B cell (primary cell): ENCODE results near the gene STAG2.

Experiments
- CTCF ChIP-seq: fragments of 200-600 bp; IDR thresholded peaks from one replicate; pipeline ENCODE4 v1.8.0; 2022; ENCODE audit warnings: antibody characterized with exemption, mild to moderate bottlenecking
- EZH2 ChIP-seq: IDR thresholded peaks from 2 replicates; pipeline ENCODE4 v1.6.1; 2012; ENCODE audit warnings: borderline replicate concordance, low read depth, mild to moderate bottlenecking, moderate library complexity, low read length; ENCODE audit not compliant: insufficient read depth, poor library complexity, severe bottlenecking

GRCh38 chrX:124085063-124085462 lies 123.6 kb downstream of the STAG2 start:
- TF ChIP-seq CTCF (no peak), EZH2 (no peak)
